GM23338 (cell line): ENCODE data around the gene RAD51B. TPM values are rescaled to one million over a fixed set of nuclear protein-coding genes. Genes with fewer than 3 reads are reported as not detected.

ENCODE experiments used
- ATAC-seq: fragments of 200-7000 bp; cut with Tn5 transposase; 3 replicates; pipeline ENCODE4 v1.9.1; 2020
- DNase-seq: peaks from one replicate; pipeline ENCODE4 v3.0.0-alpha.2; 2015; ENCODE audit warnings: low spot score
- H2AFZ ChIP-seq: fragments of 200-600 bp; sonication (generic); 2 replicates; pipeline ENCODE4 v1.8.0; 2016; ENCODE audit warnings: antibody characterized with exemption, mild to moderate bottlenecking, moderate library complexity
- H3F3A ChIP-seq: fragments of 200-600 bp; sonication (generic); replicated peaks from 2 replicates; pipeline ENCODE4 v1.8.0; 2017; ENCODE audit warnings: antibody characterized with exemption, mixed run types, low read depth
- H3K27ac ChIP-seq: fragments of 200-600 bp; sonication (generic); 2 replicates; pipeline ENCODE4 v1.6.1; 2016; ENCODE audit warnings: low read depth
- H3K27me3 ChIP-seq: fragments of 200-600 bp; sonication (generic); 2 replicates; pipeline ENCODE4 v1.8.0; 2016; ENCODE audit warnings: mild to moderate bottlenecking, mixed run types, moderate library complexity; ENCODE audit not compliant: insufficient read depth
- H3K36me3 ChIP-seq: fragments of 200-600 bp; sonication (generic); 2 replicates; pipeline ENCODE4 v1.8.0; 2016; ENCODE audit warnings: mild to moderate bottlenecking; ENCODE audit not compliant: insufficient read depth
- H3K4me1 ChIP-seq: fragments of 200-600 bp; sonication (generic); 2 replicates; pipeline ENCODE4 v1.8.0; 2016; ENCODE audit warnings: mild to moderate bottlenecking, moderate library complexity; ENCODE audit not compliant: insufficient read depth
- H3K4me2 ChIP-seq: fragments of 200-600 bp; sonication (generic); 2 replicates; pipeline ENCODE4 v1.7.1; 2017; ENCODE audit warnings: mixed run types
- H3K4me3 ChIP-seq: fragments of 200-600 bp; sonication (generic); 2 replicates; pipeline ENCODE4 v1.6.1; 2016; ENCODE audit warnings: mixed run types
- H3K79me2 ChIP-seq: fragments of 200-600 bp; sonication (generic); replicated peaks from 2 replicates; pipeline ENCODE4 v1.8.0; 2017; ENCODE audit warnings: mild to moderate bottlenecking; ENCODE audit not compliant: insufficient read depth
- H3K9me2 ChIP-seq: fragments of 200-600 bp; sonication (generic); 2 replicates; pipeline ENCODE4 v1.8.0; 2017; ENCODE audit not compliant: insufficient read depth
- H4K20me1 ChIP-seq: fragments of 200-600 bp; sonication (generic); replicated peaks from 2 replicates; pipeline ENCODE4 v1.8.0; 2017; ENCODE audit warnings: mild to moderate bottlenecking; ENCODE audit not compliant: insufficient read depth
- H3K27ac Mint-ChIP-seq: 2 replicates; pipeline ENCODE4 v1.8.0; 2020; ENCODE audit warnings: inconsistent platforms, mild to moderate bottlenecking, moderate library complexity, mixed read lengths
- H3K27me3 Mint-ChIP-seq: 3 replicates; pipeline ENCODE4 v1.8.0; 2022; ENCODE audit warnings: low read depth, mild to moderate bottlenecking, moderate library complexity, mixed read lengths, inconsistent platforms; ENCODE audit not compliant: insufficient read depth, poor library complexity
- H3K36me3 Mint-ChIP-seq: 3 replicates; pipeline ENCODE4 v1.8.0; 2021; ENCODE audit warnings: low read depth, mild to moderate bottlenecking, inconsistent platforms, moderate library complexity, mixed read lengths
- H3K4me1 Mint-ChIP-seq: 3 replicates; pipeline ENCODE4 v1.8.0; 2020; ENCODE audit warnings: mild to moderate bottlenecking, inconsistent platforms, mixed read lengths
- H3K4me3 Mint-ChIP-seq: 3 replicates; pipeline ENCODE4 v1.8.0; 2021; ENCODE audit warnings: moderate library complexity, mild to moderate bottlenecking, inconsistent platforms, mixed read lengths
- H3K9me3 Mint-ChIP-seq: 3 replicates; pipeline ENCODE4 v1.8.0; 2020; ENCODE audit warnings: moderate library complexity, mild to moderate bottlenecking, inconsistent platforms, mixed read lengths
- CREB1 ChIP-seq: fragments of 250-450 bp; sonication (Bioruptor Pico); IDR thresholded peaks from 2 replicates; pipeline ENCODE4 v1.5.0; 2020; ENCODE audit warnings: low read depth, mild to moderate bottlenecking, moderate library complexity
- CTCF ChIP-seq, 2 experiments: fragments of 200-600 bp in 1 of 2; sonication (generic) in 1 of 2; conservative IDR thresholded peaks; 2 replicates each; pipeline versions ENCODE4 v1.5.1 to v1.6.1; 2016 to 2017; ENCODE audit warnings: antibody characterized with exemption in 2 of 2, low read depth in 2 of 2, mild to moderate bottlenecking in 2 of 2, moderate library complexity in 1 of 2
- EZH2 ChIP-seq: fragments of 200-600 bp; sonication (generic); IDR thresholded peaks from one replicate; pipeline ENCODE4 v1.8.0; 2017; ENCODE audit warnings: antibody characterized with exemption, mild to moderate bottlenecking, low read depth; ENCODE audit not compliant: unreplicated experiment
- EZH2phosphoT487 ChIP-seq: fragments of 200-600 bp; sonication (generic); IDR thresholded peaks from one replicate; pipeline ENCODE4 v1.8.1; 2018; ENCODE audit warnings: antibody characterized with exemption; ENCODE audit not compliant: unreplicated experiment
- JUNB ChIP-seq: IDR thresholded peaks from one replicate; pipeline ENCODE4 v1.6.1; 2016; ENCODE audit warnings: antibody characterized with exemption; ENCODE audit not compliant: unreplicated experiment
- NANOG ChIP-seq: IDR thresholded peaks from 2 replicates; pipeline ENCODE4 v1.6.1; 2016; ENCODE audit warnings: antibody characterized with exemption, borderline replicate concordance
- POLR2AphosphoS5 ChIP-seq: IDR thresholded peaks from 2 replicates; pipeline ENCODE4 v1.6.1; 2016; ENCODE audit warnings: antibody characterized with exemption, low read depth
- REST ChIP-seq: IDR thresholded peaks from one replicate; pipeline ENCODE4 v1.6.1; 2018; ENCODE audit warnings: antibody characterized with exemption; ENCODE audit not compliant: unreplicated experiment
- STAT1 ChIP-seq: IDR thresholded peaks from one replicate; pipeline ENCODE4 v1.6.1; 2016; ENCODE audit warnings: antibody characterized with exemption; ENCODE audit not compliant: unreplicated experiment
- ZNF114 ChIP-seq: fragments of 250-450 bp; sonication (Bioruptor Pico); IDR thresholded peaks from 2 replicates; pipeline ENCODE4 v1.5.0; 2020; ENCODE audit warnings: mild to moderate bottlenecking, moderate library complexity
- ZNF331 ChIP-seq: fragments of 250-450 bp; sonication (Bioruptor Pico); IDR thresholded peaks from 2 replicates; pipeline ENCODE4 v1.5.0; 2020; ENCODE audit warnings: low read depth, mild to moderate bottlenecking, moderate library complexity
- ZNF462 ChIP-seq: fragments of 250-450 bp; sonication (Bioruptor Pico); IDR thresholded peaks from 2 replicates; pipeline ENCODE4 v1.5.0; 2020; ENCODE audit warnings: mild to moderate bottlenecking, moderate library complexity
- polyA plus RNA-seq: library from polyadenylated mRNA; unstranded; fragments of >200 nt; fragmentation: Nextera tagmentation; extraction: Ambion mirVana; gene quantifications from 2 replicates; pipeline ENCODE4 v1.2.1, GENCODE V29; 2016
- total RNA-seq: library from RNA; depleted of rRNA; stranded (reverse); fragments of >200 nt; shearing (Covaris generic); gene quantifications from 2 replicates; pipeline ENCODE4 v1.2.3, GENCODE V29; 2014

RAD51B gene
- total and polyA plus RNA-seq, 2 experiments from 2014 or later = 15.7 to 29.1 TPM

- TF ChIP-seq ZNF462 (CRISPR knock-in tag) (no peak), POLR2AphosphoS5 (no peak), CREB1 (CRISPR knock-in tag) (no peak), NANOG (no peak)
Measured at GRCh38 chr14:68135028-68135427, 315.4 kb downstream of the RAD51B start (continued).

GRCh38 chr14:68135566-68135965, 316.0 kb downstream of the RAD51B start:
- H3K4me1 Mint-ChIP-seq = peaks cover 26% of the 10 kb centered on the region
- ATAC-seq = no peak
- TF ChIP-seq REST = no peak
- TF ChIP-seq POLR2AphosphoS5 = no peak
- TF ChIP-seq EZH2 = no peak
- no peak for TF ChIP-seq STAT1
- TF ChIP-seq ZNF331 (CRISPR knock-in tag) = no peak
- no peak for TF ChIP-seq ZNF114 (CRISPR knock-in tag)
- no peak for TF ChIP-seq JUNB
- no peak for TF ChIP-seq CTCF (conservative IDR thresholded peaks at IDR 0.05; ENCODE audit: low read depth in 2 of 2)
- no peak for TF ChIP-seq NANOG
- TF ChIP-seq CREB1 (CRISPR knock-in tag) = no peak
- no peak for TF ChIP-seq EZH2phosphoT487

More at GRCh38 chr14:68135566-68135965, 316.0 kb downstream of the RAD51B start:
- Histone ChIP-seq H3K27ac (no peak overlapping the region), H3F3A (no peaks in the 10 kb centered on the region), H4K20me1 (no peaks in the 10 kb centered on the region), H3K36me3 (no peaks in the 10 kb centered on the region), H2AFZ (no peak overlapping the region), H3K79me2 (no peaks in the 10 kb centered on the region), H3K27me3 (no peaks in the 10 kb centered on the region), H3K4me3 (no peak overlapping the region), H3K9me2 (no peaks in the 10 kb centered on the region), H3K4me2 (no peak overlapping the region), H3K4me1 (peaks cover 13% of the 10 kb centered on the region)
- DNase-seq = no peak
- Mint-ChIP-seq H3K4me3 (no peak overlapping the region), H3K36me3 (no peaks in the 10 kb centered on the region), H3K27me3 (peaks cover 4% of the 10 kb centered on the region), H3K27ac (no peak overlapping the region), H3K9me3 (no peaks in the 10 kb centered on the region)
